Mammary epithelial cell (primary cell): ENCODE results near the gene FBXL15.

Source experiments
- CTCF ChIP-seq, 2 donors: IDR thresholded peaks in 1 of 2; conservative IDR thresholded peaks in 1 of 2; 2 replicates each; pipeline ENCODE4 v1.5.1; 2011 to 2012; ENCODE audit warnings: inconsistent platforms in 2 of 2, low read length in 2 of 2, mild to moderate bottlenecking in 2 of 2, control low read depth in 1 of 2, low read depth in 1 of 2; ENCODE audit not compliant: insufficient read depth in 1 of 2; ENCODE audit errors: extremely low read depth in 1 of 2
- EZH2 ChIP-seq: IDR thresholded peaks from 2 replicates; pipeline ENCODE4 v1.6.1; 2012; ENCODE audit warnings: low read length, inconsistent platforms, borderline replicate concordance

GRCh38 chr10:102458656-102459055 is 38.0 kb downstream of the FBXL15 start:
- TF ChIP-seq CTCF (conservative IDR thresholded peaks at IDR 0.05 in 1 of 2, IDR thresholded peaks at IDR 0.05 in 1 of 2; ENCODE audit: extremely low read depth in 1 of 2, insufficient read depth in 1 of 2, low read depth in 1 of 2, low read length in 2 of 2) (no peak), EZH2 (no peak)
